CD8-positive, alpha-beta memory T cell (primary cell): Measurements from ENCODE around the gene SRPK3. TPM values are rescaled to one million over a fixed set of nuclear protein-coding genes. Genes with fewer than 3 reads are reported as not detected.
"Not testable (repeated sequence)": the region's sequence is repeated elsewhere in the genome, so short reads cannot be mapped to it uniquely, and the experiment has no call there.

Experiments used
- CTCF ChIA-PET: fragments of 350-600 bp; sonication (Branson Sonifier 250); formaldehyde crosslinking; loops from one replicate; lab custom pipeline; 2021; ENCODE audit warnings: antibody characterized with exemption; lab: Charles Lee
- POLR2A ChIA-PET: fragments of 350-600 bp; sonication (Branson Sonifier 250); formaldehyde crosslinking; loops from one replicate; lab custom pipeline; 2021; ENCODE audit warnings: antibody characterized with exemption; lab: Charles Lee
- DNase-seq, 5 donors: peaks; one replicate each; pipeline versions ENCODE4 v3.0.0 to v3.0.0-alpha.2; 2020 to 2022; ENCODE audit warnings: mixed read lengths in 1 of 5
- H3K27ac ChIP-seq: one replicate; pipeline ENCODE4 v1.7.0; 2013; ENCODE audit warnings: low read depth, mild to moderate bottlenecking, low read length, moderate library complexity
- H3K27me3 ChIP-seq: 2 replicates; pipeline ENCODE4 v1.7.0; 2013; ENCODE audit warnings: low read length, mild to moderate bottlenecking; ENCODE audit not compliant: insufficient read depth, poor library complexity, severe bottlenecking
- H3K36me3 ChIP-seq: 2 replicates; pipeline ENCODE4 v1.7.0; 2013; ENCODE audit warnings: mild to moderate bottlenecking, low read length, moderate library complexity; ENCODE audit not compliant: insufficient read depth
- H3K4me1 ChIP-seq: 2 replicates; pipeline ENCODE4 v1.7.0; 2013; ENCODE audit warnings: mild to moderate bottlenecking, low read length, moderate library complexity; ENCODE audit not compliant: insufficient read depth
- H3K4me3 ChIP-seq: 2 replicates; pipeline ENCODE4 v1.7.0; 2013; ENCODE audit warnings: mild to moderate bottlenecking, low read length
- H3K9me3 ChIP-seq: 2 replicates; pipeline ENCODE4 v1.7.0; 2013; ENCODE audit warnings: mild to moderate bottlenecking, low read length
- H3K27ac Mint-ChIP-seq, 8 donors: one replicate each; pipeline ENCODE4 v1.8.0; 2020 to 2021; ENCODE audit warnings: mixed read lengths in 8 of 8, mild to moderate bottlenecking in 6 of 8, inconsistent platforms in 3 of 8, moderate library complexity in 3 of 8
- H3K27me3 Mint-ChIP-seq, 2 donors: one replicate each; pipeline ENCODE4 v1.8.0; 2020 to 2021; ENCODE audit warnings: mixed read lengths in 2 of 2, mild to moderate bottlenecking in 1 of 2, moderate library complexity in 1 of 2
- H3K36me3 Mint-ChIP-seq, 3 donors: one replicate each; pipeline ENCODE4 v1.8.0; 2020 to 2021; ENCODE audit warnings: mixed read lengths in 3 of 3, inconsistent platforms in 1 of 3, mild to moderate bottlenecking in 1 of 3
- H3K4me1 Mint-ChIP-seq, 3 donors: one replicate each; pipeline ENCODE4 v1.8.0; 2020 to 2021; ENCODE audit warnings: mixed read lengths in 3 of 3, inconsistent platforms in 1 of 3, mild to moderate bottlenecking in 1 of 3
- H3K4me3 Mint-ChIP-seq, 7 donors: one replicate each; pipeline ENCODE4 v1.8.0; 2020 to 2021; ENCODE audit warnings: mixed read lengths in 7 of 7, mild to moderate bottlenecking in 6 of 7, moderate library complexity in 4 of 7, inconsistent platforms in 2 of 7
- H3K9me3 Mint-ChIP-seq, 5 donors: one replicate each; pipeline ENCODE4 v1.8.0; 2020 to 2022; ENCODE audit warnings: mixed read lengths in 5 of 5, mild to moderate bottlenecking in 3 of 5, moderate library complexity in 2 of 5, inconsistent platforms in 1 of 5
- polyA plus RNA-seq: library from polyadenylated mRNA; unstranded; fragments of 300-500 nt; fragmentation: Illumina TruSeq; gene quantifications from one replicate; pipeline ENCODE4 v1.2.3, GENCODE V29; 2021
- total RNA-seq, 2 experiments: library from RNA; stranded (reverse); gene quantifications; one replicate each; pipeline ENCODE4 v1.2.3, GENCODE V29; 2021

The SRPK3 gene
- total and polyA plus RNA-seq, 3 experiments from 2014 or later, result not detected

- Histone ChIP-seq H3K4me3 (no peak overlapping the region), H3K27ac (no peak overlapping the region), H3K4me1 (peaks cover 44% of the 10 kb centered on the region), H3K27me3 (no peaks in the 10 kb centered on the region), H3K36me3 (no peaks in the 10 kb centered on the region), H3K9me3 (no peaks in the 10 kb centered on the region)
- Mint-ChIP-seq H3K27me3 (peaks cover 0 to 19% of the 10 kb centered on the region in 2 donors), H3K4me1 (peaks cover 42 to 63% (median 43%) of the 10 kb centered on the region in 3 donors), H3K4me3 (peak overlapping the region; percentile 46 to 78 (median 73)), H3K36me3 (no peaks in the 10 kb centered on the region), H3K9me3 (no peaks in the 10 kb centered on the region), H3K27ac (peak overlapping the region in 6 of 8 donors; percentile 39 to 81 (median 68))
- ChIA-PET POLR2A (no interaction called here), CTCF (interaction anchor here (1.4 kb wide), 1 partner anchor 179 kb away, joined by 3 read pairs; no protein-coding TSS in a partner anchor)
- DNase-seq, result peak; percentile 10 to 65 (median 25)
These were observed 36.2 kb downstream of the SRPK3 start for GRCh38 chrX:153816831-153817690.

- H3K27me3 Mint-ChIP-seq, result peaks cover 0 to 20% of the 10 kb centered on the region in 2 donors
- H3K4me1 Mint-ChIP-seq, result peaks cover 49 to 67% (median 52%) of the 10 kb centered on the region in 3 donors
- H3K27ac ChIP-seq, H3K9me3 ChIP-seq, H3K36me3 Mint-ChIP-seq, H3K4me3 ChIP-seq, H3K9me3 Mint-ChIP-seq, H3K27me3 ChIP-seq, CTCF ChIA-PET, POLR2A ChIA-PET, DNase-seq, H3K36me3 ChIP-seq: not testable (repeated sequence)
- H3K4me3 Mint-ChIP-seq, result peak overlapping the region in 3 of 7 donors; percentile 15 to 26 (median 22)
- peaks cover 51% of the 10 kb centered on the region for H3K4me1 ChIP-seq
- H3K27ac Mint-ChIP-seq, result peak overlapping the region in 1 of 8 donors; percentile 30
These were observed 37.2 kb downstream of the SRPK3 start for GRCh38 chrX:153818064-153818463.

- H3K4me1 ChIP-seq, result peaks cover 51% of the 10 kb centered on the region
- Mint-ChIP-seq H3K9me3 (no peaks in the 10 kb centered on the region), H3K4me3 (peak overlapping the region in 6 of 7 donors; percentile 50 to 89 (median 56)), H3K27ac (peak overlapping the region in 4 of 8 donors; percentile 30 to 88 (median 64)), H3K27me3 (peaks cover 0 to 15% of the 10 kb centered on the region in 2 donors), H3K36me3 (no peaks in the 10 kb centered on the region), H3K4me1 (peaks cover 52 to 67% (median 55%) of the 10 kb centered on the region in 3 donors)
- DNase-seq, result peak; percentile 47 to 61 (median 58)
- H3K9me3 ChIP-seq, result no peaks in the 10 kb centered on the region
- H3K4me3 ChIP-seq, result no peak overlapping the region
- H3K36me3 ChIP-seq, result no peaks in the 10 kb centered on the region
- POLR2A ChIA-PET, result interaction anchor here (0.5 kb wide), 1 partner anchor 824 kb away, joined by 3 read pairs; no protein-coding TSS in a partner anchor
- H3K27ac ChIP-seq, result no peak overlapping the region
- H3K27me3 ChIP-seq, result no peaks in the 10 kb centered on the region
- CTCF ChIA-PET, result interaction anchor here (1.1 to 1.3 kb wide), 2 partner anchors 20 to 128 kb away, joined by 3 read pairs; no protein-coding TSS in a partner anchor
These were observed 37.9 kb downstream of the SRPK3 start for GRCh38 chrX:153818571-153819383.

GRCh38 chrX:153819384-153820040 is 38.7 kb downstream of the SRPK3 start:
- Histone ChIP-seq H3K27ac (no peak overlapping the region), H3K27me3 (no peaks in the 10 kb centered on the region), H3K9me3 (no peaks in the 10 kb centered on the region), H3K4me1 (peaks cover 51% of the 10 kb centered on the region), H3K36me3 (no peaks in the 10 kb centered on the region), H3K4me3 (no peak overlapping the region)
- ChIA-PET POLR2A (no interaction called here), CTCF (interaction anchor here (1.1 to 1.3 kb wide), 2 partner anchors 21 to 128 kb away, joined by 3 read pairs; no protein-coding TSS in a partner anchor)
- H3K4me1 Mint-ChIP-seq, result peaks cover 53 to 70% (median 58%) of the 10 kb centered on the region in 3 donors
- no peaks in the 10 kb centered on the region for H3K9me3 Mint-ChIP-seq
- peaks cover 0 to 15% of the 10 kb centered on the region in 2 donors for H3K27me3 Mint-ChIP-seq
- H3K36me3 Mint-ChIP-seq, result no peaks in the 10 kb centered on the region
- no peak for DNase-seq
- H3K27ac Mint-ChIP-seq, result peak overlapping the region in 6 of 8 donors; percentile 12 to 88 (median 62)
- peak overlapping the region in 6 of 7 donors; percentile 50 to 65 (median 54) for H3K4me3 Mint-ChIP-seq

- H3K4me1 Mint-ChIP-seq, result peaks cover 51 to 67% (median 54%) of the 10 kb centered on the region in 3 donors
- ChIA-PET POLR2A (no interaction called here), CTCF (no interaction called here)
- no peaks in the 10 kb centered on the region for H3K9me3 Mint-ChIP-seq
- Histone ChIP-seq H3K27me3 (no peaks in the 10 kb centered on the region), H3K4me3 (no peak overlapping the region), H3K4me1 (peaks cover 51% of the 10 kb centered on the region), H3K36me3 (no peaks in the 10 kb centered on the region), H3K9me3 (no peaks in the 10 kb centered on the region), H3K27ac (no peak overlapping the region)
- no peaks in the 10 kb centered on the region for H3K36me3 Mint-ChIP-seq
- peak overlapping the region in 3 of 7 donors; percentile 43 to 70 (median 50) for H3K4me3 Mint-ChIP-seq
- H3K27ac Mint-ChIP-seq, result peak overlapping the region in 4 of 8 donors; percentile 76 to 93 (median 84)
- DNase-seq, result no peak
- peaks cover 0 to 19% of the 10 kb centered on the region in 2 donors for H3K27me3 Mint-ChIP-seq
These were observed 39.8 kb downstream of the SRPK3 start for GRCh38 chrX:153820601-153821000.

GRCh38 chrX:153821066-153821465 is 40.2 kb downstream of the SRPK3 start:
- H3K9me3 Mint-ChIP-seq, result no peaks in the 10 kb centered on the region
- peak overlapping the region in 6 of 7 donors; percentile 41 to 78 (median 55) for H3K4me3 Mint-ChIP-seq
- Histone ChIP-seq H3K4me3 (no peak overlapping the region), H3K4me1 (peaks cover 51% of the 10 kb centered on the region), H3K36me3 (no peaks in the 10 kb centered on the region), H3K27me3 (no peaks in the 10 kb centered on the region), H3K27ac (no peak overlapping the region), H3K9me3 (no peaks in the 10 kb centered on the region)
- no peaks in the 10 kb centered on the region for H3K36me3 Mint-ChIP-seq
- H3K27ac Mint-ChIP-seq, result peak overlapping the region in 6 of 8 donors; percentile 76 to 93 (median 85)
- ChIA-PET CTCF (no interaction called here), POLR2A (no interaction called here)
- H3K27me3 Mint-ChIP-seq, result peaks cover 0 to 19% of the 10 kb centered on the region in 2 donors
- no peak for DNase-seq
- peaks cover 53 to 69% (median 57%) of the 10 kb centered on the region in 3 donors for H3K4me1 Mint-ChIP-seq

- H3K4me3 ChIP-seq, result no peak overlapping the region
- peaks cover 53 to 64% (median 54%) of the 10 kb centered on the region in 3 donors for H3K4me1 Mint-ChIP-seq
- H3K36me3 Mint-ChIP-seq, result peaks cover 0 to 1% (median 0%) of the 10 kb centered on the region in 3 donors
- peaks cover 44% of the 10 kb centered on the region for H3K4me1 ChIP-seq
- POLR2A ChIA-PET, result interaction anchor here (0.7 kb wide), 1 partner anchor 100 kb away, joined by 4 read pairs; no protein-coding TSS in a partner anchor
- H3K9me3 ChIP-seq, result no peaks in the 10 kb centered on the region
- H3K27me3 ChIP-seq, result no peaks in the 10 kb centered on the region
- H3K27ac Mint-ChIP-seq, result no peak overlapping the region
- H3K36me3 ChIP-seq, result no peaks in the 10 kb centered on the region
- no peak for DNase-seq
- no peak overlapping the region for H3K4me3 Mint-ChIP-seq
- no peaks in the 10 kb centered on the region for H3K9me3 Mint-ChIP-seq
- peaks cover 0 to 14% of the 10 kb centered on the region in 2 donors for H3K27me3 Mint-ChIP-seq
- H3K27ac ChIP-seq, result no peak overlapping the region
- CTCF ChIA-PET, result no interaction called here
These were observed 43.5 kb downstream of the SRPK3 start for GRCh38 chrX:153824348-153824747.
